ENCODE data around the gene CDC42BPB.

The CDC42BPB gene

GRCh38 chr14:103013028-103013427, 44.3 kb downstream of the CDC42BPB start:
- no peak for DNase-seq

- DNase-seq: no peak
These were observed 47.8 kb downstream of the CDC42BPB start for GRCh38 chr14:103009559-103009958.

- no peak for DNase-seq
These were observed 48.5 kb downstream of the CDC42BPB start for GRCh38 chr14:103008768-103009357.

- no peak for DNase-seq
These were observed 49.2 kb downstream of the CDC42BPB start for GRCh38 chr14:103008126-103008525.

GRCh38 chr14:103007555-103007954, 49.8 kb downstream of the CDC42BPB start:
- no peak for DNase-seq

- no peak for DNase-seq
These were observed 50.3 kb downstream of the CDC42BPB start for GRCh38 chr14:103006991-103007520.

- DNase-seq: no peak
These were observed 51.2 kb downstream of the CDC42BPB start for GRCh38 chr14:103006106-103006505.

GRCh38 chr14:103003850-103004249, 53.5 kb downstream of the CDC42BPB start:
- DNase-seq: no peak

GRCh38 chr14:103003351-103003615, 54.1 kb downstream of the CDC42BPB start:
- no peak for DNase-seq

GRCh38 chr14:103002578-103003350, 54.6 kb downstream of the CDC42BPB start:
- DNase-seq: no peak

- DNase-seq: no peak
These were observed 55.5 kb downstream of the CDC42BPB start for GRCh38 chr14:103001651-103002396.

- DNase-seq: no peak
These were observed 56.1 kb downstream of the CDC42BPB start for GRCh38 chr14:103001226-103001625.

- no peak for DNase-seq
These were observed 56.9 kb downstream of the CDC42BPB start for GRCh38 chr14:103000291-103000921.

GRCh38 chr14:102999227-102999895, 58.0 kb downstream of the CDC42BPB start:
- no peak for DNase-seq

- DNase-seq: no peak
These were observed 59.0 kb downstream of the CDC42BPB start for GRCh38 chr14:102998393-102998792.

- DNase-seq: no peak
These were observed 60.4 kb downstream of the CDC42BPB start for GRCh38 chr14:102996941-102997340.

- DNase-seq: no peak
These were observed 62.7 kb downstream of the CDC42BPB start for GRCh38 chr14:102994689-102995088.

GRCh38 chr14:102993523-102993922, 63.8 kb downstream of the CDC42BPB start:
- DNase-seq: no peak

GRCh38 chr14:102991376-102991775, 66.0 kb downstream of the CDC42BPB start:
- no peak for DNase-seq

- peak; percentile 40 for DNase-seq
These were observed 69.3 kb downstream of the CDC42BPB start for GRCh38 chr14:102988054-102988453.

- DNase-seq: no peak
These were observed 70.4 kb downstream of the CDC42BPB start for GRCh38 chr14:102986810-102987579.

GRCh38 chr14:102985665-102986064, 71.7 kb downstream of the CDC42BPB start:
- no peak for DNase-seq
